Activated CD8-positive, alpha-beta T cell treated with anti-CD3 and anti-CD28 coated beads for 36 hours (primary cell): Measurements from ENCODE around the gene LAPTM4A. TPM values are rescaled to one million over a fixed set of nuclear protein-coding genes. Genes with fewer than 3 reads are reported as not detected.

Experiments used
- ATAC-seq: fragments of 200-7000 bp; cut with Tn5 transposase; one replicate; pipeline ENCODE4 v1.10.0; 2021; ENCODE audit warnings: mild to moderate bottlenecking, moderate library complexity
- CTCF ChIA-PET: fragments of 350-600 bp; sonication (Branson Sonifier 250); formaldehyde crosslinking; loops from one replicate; lab custom pipeline; 2021; ENCODE audit warnings: antibody characterized with exemption; lab: Charles Lee
- POLR2A ChIA-PET: fragments of 350-600 bp; sonication (Branson Sonifier 250); formaldehyde crosslinking; loops from one replicate; lab custom pipeline; 2021; ENCODE audit warnings: antibody characterized with exemption; lab: Charles Lee
- DNase-seq: peaks from one replicate; pipeline ENCODE4 v3.0.0-alpha.2; 2020
- H3K27ac Mint-ChIP-seq: one replicate; pipeline ENCODE4 v1.8.0; 2021; ENCODE audit warnings: mild to moderate bottlenecking, mixed read lengths
- H3K27me3 Mint-ChIP-seq: one replicate; pipeline ENCODE4 v1.8.0; 2021; ENCODE audit warnings: mixed read lengths
- H3K36me3 Mint-ChIP-seq: one replicate; pipeline ENCODE4 v1.8.0; 2021; ENCODE audit warnings: low read depth, mixed read lengths
- H3K4me1 Mint-ChIP-seq: one replicate; pipeline ENCODE4 v1.8.0; 2021; ENCODE audit warnings: low read depth, mixed read lengths
- H3K4me3 Mint-ChIP-seq: one replicate; pipeline ENCODE4 v1.8.0; 2021; ENCODE audit warnings: mild to moderate bottlenecking, moderate library complexity, mixed read lengths
- H3K9me3 Mint-ChIP-seq: one replicate; pipeline ENCODE4 v1.8.0; 2021; ENCODE audit warnings: mixed read lengths
- CTCF ChIP-seq: fragments of 200-600 bp; IDR thresholded peaks from one replicate; pipeline ENCODE4 v1.8.0; 2022; ENCODE audit warnings: antibody characterized with exemption, mild to moderate bottlenecking
- intact Hi-C: fragments of 100-400 bp; cut with micrococcal nuclease; formaldehyde crosslinking; loops from one replicate; pipeline ENCODE4 v1.10.0; 2022
- total RNA-seq, 2 experiments: library from RNA; stranded (reverse); gene quantifications; one replicate each; pipeline ENCODE4 v1.2.3, GENCODE V29; 2021

Gene LAPTM4A
- total RNA-seq, 2 experiments from 2014 or later = 15.6 to 16.1 TPM

- no peak for DNase-seq
- H3K27ac Mint-ChIP-seq = peak overlapping the region; percentile 76
- POLR2A ChIA-PET = interaction anchor here (1.2 kb wide), 1 partner anchor 24 kb away, joined by 4 read pairs; no protein-coding TSS in a partner anchor
- peaks cover 28% of the 10 kb centered on the region for H3K4me1 Mint-ChIP-seq
- H3K9me3 Mint-ChIP-seq = no peaks in the 10 kb centered on the region
- ATAC-seq = no peak
- CTCF ChIA-PET = interaction anchor here (1.6 kb wide), 1 partner anchor 25 kb away, joined by 10 read pairs; no protein-coding TSS in a partner anchor
- no peak for TF ChIP-seq CTCF
- peak overlapping the region; percentile 84 for H3K4me3 Mint-ChIP-seq
- peaks cover 11% of the 10 kb centered on the region for H3K27me3 Mint-ChIP-seq
- H3K36me3 Mint-ChIP-seq = peaks cover 9% of the 10 kb centered on the region
- intact Hi-C loops = no loop called here
Measured at GRCh38 chr2:19990416-19990728, 61.1 kb downstream of the LAPTM4A start.

- Mint-ChIP-seq H3K4me3 (peak within 1 kb of the TSS; percentile 84), H3K27ac (peak within 1 kb of the TSS; percentile 76), H3K27me3 (peaks cover 11% of the 10 kb centered on the region), H3K9me3 (no peaks in the 10 kb centered on the region), H3K36me3 (peaks cover 12% of the 10 kb centered on the region), H3K4me1 (peaks cover 28% of the 10 kb centered on the region)
- no peak for TF ChIP-seq CTCF
- DNase-seq (peak; percentile 92), ATAC-seq (peak; percentile 95)
- intact Hi-C loops = no loop called here
- CTCF ChIA-PET = interaction anchor here (1.6 kb wide), 1 partner anchor 25 kb away, joined by 10 read pairs; no protein-coding TSS in a partner anchor
- POLR2A ChIA-PET = interaction anchor here (1.2 to 1.8 kb wide), 2 partner anchors 10 to 24 kb away, joined by 4 read pairs; no protein-coding TSS in a partner anchor
Measured at GRCh38 chr2:19989667-19990415, 61.6 kb downstream of the LAPTM4A start, which contains the start of gene WDR35. Gene WDR35 (minus strand): TSS chr2:19990105. CDS start chr2:19990015, 90 bp downstream.

- ChIA-PET CTCF (interaction anchor here (1.6 kb wide), 1 partner anchor 26 kb away, joined by 10 read pairs; no protein-coding TSS in a partner anchor), POLR2A (interaction anchor here (1.2 to 1.8 kb wide), 2 partner anchors 10 to 23 kb away, joined by 4 read pairs; no protein-coding TSS in a partner anchor)
- H3K36me3 Mint-ChIP-seq = peaks cover 15% of the 10 kb centered on the region
Measured at GRCh38 chr2:19989342-19989666, 62.1 kb downstream of the LAPTM4A start.

GRCh38 chr2:19988600-19988999 lies 62.8 kb downstream of the LAPTM4A start:
- intact Hi-C loops = no loop called here
- peaks cover 18% of the 10 kb centered on the region for H3K36me3 Mint-ChIP-seq
- no peak for TF ChIP-seq CTCF
- peaks cover 30% of the 10 kb centered on the region for H3K4me1 Mint-ChIP-seq
- H3K27ac Mint-ChIP-seq = no peak overlapping the region
- peak overlapping the region; percentile 84 for H3K4me3 Mint-ChIP-seq
- H3K9me3 Mint-ChIP-seq = no peaks in the 10 kb centered on the region
- CTCF ChIA-PET = interaction anchor here (0.9 kb wide), 1 partner anchor 23 kb away, joined by 3 read pairs; no protein-coding TSS in a partner anchor
- no peak for DNase-seq
- H3K27me3 Mint-ChIP-seq = peaks cover 10% of the 10 kb centered on the region
- POLR2A ChIA-PET = interaction anchor here (1.0 to 1.8 kb wide), 2 partner anchors 10 to 11 kb away, joined by 3 to 4 read pairs; no protein-coding TSS in a partner anchor
- no peak for ATAC-seq

More at GRCh38 chr2:19989342-19989666, 62.1 kb downstream of the LAPTM4A start:
- intact Hi-C loops = no loop called here
- ATAC-seq (no peak), DNase-seq (no peak)
- H3K27me3 Mint-ChIP-seq = peaks cover 11% of the 10 kb centered on the region
- H3K27ac Mint-ChIP-seq = peak overlapping the region; percentile 76
- H3K4me3 Mint-ChIP-seq = peak overlapping the region; percentile 84
- TF ChIP-seq CTCF = no peak
- no peaks in the 10 kb centered on the region for H3K9me3 Mint-ChIP-seq
- H3K4me1 Mint-ChIP-seq = peaks cover 28% of the 10 kb centered on the region

- intact Hi-C loops = no loop called here
- Mint-ChIP-seq H3K9me3 (no peaks in the 10 kb centered on the region), H3K4me1 (peaks cover 32% of the 10 kb centered on the region), H3K27me3 (peaks cover 6% of the 10 kb centered on the region), H3K4me3 (no peak overlapping the region), H3K36me3 (peaks cover 18% of the 10 kb centered on the region), H3K27ac (no peak overlapping the region)
- TF ChIP-seq CTCF = no peak
- ATAC-seq (no peak), DNase-seq (no peak)
- POLR2A ChIA-PET = interaction anchor here (1.0 kb wide), 1 partner anchor 10 kb away, joined by 3 read pairs; no protein-coding TSS in a partner anchor
- CTCF ChIA-PET = interaction anchor here (0.9 kb wide), 1 partner anchor 24 kb away, joined by 3 read pairs; no protein-coding TSS in a partner anchor
Measured at GRCh38 chr2:19987936-19988335, 63.5 kb downstream of the LAPTM4A start.
